Activated CD4-positive, alpha-beta T cell treated with anti-CD3 and anti-CD28 coated beads, Interleukin-2, amount 50 U/mL, for 16 hours (primary cell): ENCODE measurements around the gene LIF.
"Not testable (repeated sequence)": the region's sequence is repeated elsewhere in the genome, so short reads cannot be mapped to it uniquely, and the experiment has no call there.

Experiments
- DNase-seq: peaks from one replicate; pipeline ENCODE4 v3.0.0-alpha.2; 2020

LIF gene

GRCh38 chr22:30222321-30222720 is 24.2 kb downstream of the LIF start:
- no peak for DNase-seq

- peak; percentile 77 for DNase-seq
Observed at GRCh38 chr22:30221121-30221992, 25.2 kb downstream of the LIF start.

GRCh38 chr22:30220338-30221012 is 26.1 kb downstream of the LIF start:
- no peak for DNase-seq

GRCh38 chr22:30219668-30220278 is 26.8 kb downstream of the LIF start:
- no peak for DNase-seq

- DNase-seq = no peak
Observed at GRCh38 chr22:30219049-30219654, 27.4 kb downstream of the LIF start.

GRCh38 chr22:30217698-30218560 is 28.6 kb downstream of the LIF start:
- DNase-seq = no peak

- DNase-seq = no peak
Observed at GRCh38 chr22:30216710-30217109, 29.8 kb downstream of the LIF start.

- not testable (repeated sequence) for DNase-seq
Observed at GRCh38 chr22:30216272-30216671, 30.3 kb downstream of the LIF start.

GRCh38 chr22:30214703-30215407 is 31.7 kb downstream of the LIF start:
- DNase-seq = no peak

- no peak for DNase-seq
Observed at GRCh38 chr22:30212996-30213441, 33.5 kb downstream of the LIF start.

- peak; percentile 74 for DNase-seq
Observed at GRCh38 chr22:30212363-30212995, 34.1 kb downstream of the LIF start.

- DNase-seq = no peak
Observed at GRCh38 chr22:30211124-30211820, 35.3 kb downstream of the LIF start.

GRCh38 chr22:30210235-30210909 is 36.2 kb downstream of the LIF start:
- DNase-seq = no peak

- no peak for DNase-seq
Observed at GRCh38 chr22:30209642-30210041, 36.9 kb downstream of the LIF start.

- DNase-seq = no peak
Observed at GRCh38 chr22:30208631-30209603, 37.6 kb downstream of the LIF start.

- no peak for DNase-seq
Observed at GRCh38 chr22:30206944-30207343, 39.6 kb downstream of the LIF start.

GRCh38 chr22:30205281-30206115 is 41.1 kb downstream of the LIF start:
- DNase-seq = no peak

GRCh38 chr22:30204742-30205111 is 41.8 kb downstream of the LIF start:
- DNase-seq = no peak
